Ishikawa (cell line): ENCODE results near the gene RNF183.

Experiments used
- CEBPB ChIP-seq: IDR thresholded peaks from 2 replicates; pipeline ENCODE4 v1.6.1; 2012
- EP300 ChIP-seq: IDR thresholded peaks from 2 replicates; pipeline ENCODE4 v1.6.1; 2012; ENCODE audit warnings: borderline replicate concordance
- FOXM1 ChIP-seq: IDR thresholded peaks from 2 replicates; pipeline ENCODE4 v1.6.1; 2012; ENCODE audit warnings: low read depth, borderline replicate concordance
- MAX ChIP-seq: IDR thresholded peaks from 2 replicates; pipeline ENCODE4 v1.6.1; 2012
- RAD21 ChIP-seq: IDR thresholded peaks from 2 replicates; pipeline ENCODE4 v1.6.1; 2012; ENCODE audit warnings: low read depth
- REST ChIP-seq: IDR thresholded peaks from 2 replicates; pipeline ENCODE4 v1.6.1; 2012; ENCODE audit warnings: low read depth, mild to moderate bottlenecking
- TAF1 ChIP-seq: IDR thresholded peaks from 2 replicates; pipeline ENCODE4 v1.6.1; 2012; ENCODE audit warnings: low read depth, mild to moderate bottlenecking
- TCF12 ChIP-seq: IDR thresholded peaks from 2 replicates; pipeline ENCODE4 v1.6.1; 2012; ENCODE audit warnings: low read depth
- TEAD4 ChIP-seq: IDR thresholded peaks from 2 replicates; pipeline ENCODE4 v1.6.1; 2012
- YY1 ChIP-seq: IDR thresholded peaks from 2 replicates; pipeline ENCODE4 v1.6.1; 2012; ENCODE audit warnings: low read depth
- ZBTB7A ChIP-seq: IDR thresholded peaks from 2 replicates; pipeline ENCODE4 v1.6.1; 2012; ENCODE audit warnings: low read depth
- TF ChIP-seq, protein P1 (sequence below): IDR thresholded peaks from 2 replicates; pipeline ENCODE4 v1.6.1; 2012

DNA sequence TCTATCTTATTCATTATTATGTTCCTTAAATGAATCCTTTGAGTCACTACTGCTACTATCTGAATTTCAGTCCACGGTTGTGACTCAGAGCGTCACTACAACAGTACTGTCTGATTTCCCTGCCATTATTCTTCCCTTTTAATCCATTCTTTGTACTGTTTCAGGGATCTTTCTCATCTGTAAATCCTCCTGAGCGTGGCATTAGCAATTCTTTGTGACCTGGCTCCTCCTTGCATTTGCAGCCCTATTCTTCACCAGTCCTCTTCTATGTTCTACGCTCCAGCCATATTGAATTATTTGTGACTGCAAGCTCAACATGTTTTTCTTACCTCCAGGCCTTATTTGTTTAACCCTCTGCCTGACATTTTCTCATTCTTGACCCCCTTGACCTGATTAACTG is 21.8 kb downstream of the RNF183 start:
- no peak for TF ChIP-seq ZBTB7A
- TF ChIP-seq, protein P1, sequence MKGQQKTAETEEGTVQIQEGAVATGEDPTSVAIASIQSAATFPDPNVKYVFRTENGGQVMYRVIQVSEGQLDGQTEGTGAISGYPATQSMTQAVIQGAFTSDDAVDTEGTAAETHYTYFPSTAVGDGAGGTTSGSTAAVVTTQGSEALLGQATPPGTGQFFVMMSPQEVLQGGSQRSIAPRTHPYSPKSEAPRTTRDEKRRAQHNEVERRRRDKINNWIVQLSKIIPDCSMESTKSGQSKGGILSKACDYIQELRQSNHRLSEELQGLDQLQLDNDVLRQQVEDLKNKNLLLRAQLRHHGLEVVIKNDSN: no peak
- no peak for TF ChIP-seq MAX
- TF ChIP-seq TAF1: no peak
- TF ChIP-seq TCF12: no peak
- no peak for TF ChIP-seq YY1
- no peak for TF ChIP-seq FOXM1
- TF ChIP-seq REST: no peak
- TF ChIP-seq CEBPB: no peak
- TF ChIP-seq TEAD4: no peak
- TF ChIP-seq EP300: no peak
- TF ChIP-seq RAD21: no peak
